Tibial artery (tissue), 4 donors: ENCODE results near the gene ELOB.

Source experiments
- DNase-seq, 2 donors: peaks; one replicate each; pipeline ENCODE4 v3.0.0-alpha.2; 2019
- H3K27ac ChIP-seq, 2 donors: fragments of 200-600 bp; sonication (generic) in 1 of 2; 1 replicate in 1 of 2; 2 replicates in 1 of 2; pipeline ENCODE4 v1.5.1; 2018 to 2019; ENCODE audit warnings: mild to moderate bottlenecking in 1 of 2
- H3K27me3 ChIP-seq, 2 donors: fragments of 200-600 bp; sonication (generic) in 1 of 2; one replicate each; pipeline versions ENCODE4 v1.5.1 to v1.6.0; 2016 to 2019
- H3K36me3 ChIP-seq, 3 donors: fragments of 200-600 bp; sonication (generic) in 2 of 3; one replicate each; pipeline ENCODE4 v1.5.1; 2016 to 2019; ENCODE audit warnings: mild to moderate bottlenecking in 2 of 3
- H3K4me1 ChIP-seq, 4 donors: fragments of 200-600 bp; sonication (generic) in 2 of 4; 1 replicate in 3 of 4; 2 replicates in 1 of 4; pipeline ENCODE4 v1.5.1; 2016 to 2019
- H3K4me3 ChIP-seq, 2 donors: fragments of 200-600 bp; sonication (generic) in 1 of 2; 1 replicate in 1 of 2; 2 replicates in 1 of 2; pipeline ENCODE4 v1.5.1; 2018 to 2019; ENCODE audit warnings: mild to moderate bottlenecking in 2 of 2
- H3K9me3 ChIP-seq, 3 donors: fragments of 200-600 bp; sonication (generic) in 1 of 3; one replicate each; pipeline ENCODE4 v1.5.1; 2016 to 2019
- CTCF ChIP-seq, 2 experiments: fragments of 200-600 bp in 1 of 2; fragments of 450-650 bp in 1 of 2; IDR thresholded peaks; one replicate each; pipeline ENCODE4 v1.5.1; 2017 to 2019; ENCODE audit warnings: antibody characterized with exemption in 2 of 2, mild to moderate bottlenecking in 1 of 2, moderate library complexity in 1 of 2
- intact Hi-C: fragments of 100-400 bp; cut with DNase I; formaldehyde crosslinking; loops from one replicate; pipeline ENCODE4 v1.15.0; 2023; ENCODE audit warnings: low total_unique reads

Gene ELOB

GRCh38 chr16:2749936-2750335 lies 27.1 kb downstream of the ELOB start:
- H3K27me3 ChIP-seq, result no peaks in the 10 kb centered on the region
- no peaks in the 10 kb centered on the region for H3K9me3 ChIP-seq
- H3K27ac ChIP-seq, result no peak overlapping the region
- no peak overlapping the region for H3K4me3 ChIP-seq
- TF ChIP-seq CTCF (IDR thresholded peaks at IDR 0.05), result no peak
- intact Hi-C loops, result no loop called here
- no peak for DNase-seq
- H3K4me1 ChIP-seq, result peaks cover 0 to 22% (median 17%) of the 10 kb centered on the region in 4 donors
- H3K36me3 ChIP-seq, result no peaks in the 10 kb centered on the region

- Histone ChIP-seq H3K36me3 (no peaks in the 10 kb centered on the region), H3K4me3 (no peak overlapping the region), H3K9me3 (no peaks in the 10 kb centered on the region), H3K4me1 (peaks cover 0 to 17% (median 12%) of the 10 kb centered on the region in 4 donors), H3K27me3 (no peaks in the 10 kb centered on the region), H3K27ac (no peak overlapping the region)
- no peak for DNase-seq
- TF ChIP-seq CTCF (IDR thresholded peaks at IDR 0.05), result no peak
- intact Hi-C loops, result no loop called here
Measured at GRCh38 chr16:2749476-2749875, 27.6 kb downstream of the ELOB start.

- Histone ChIP-seq H3K27ac (no peak overlapping the region), H3K4me1 (peaks cover 0 to 12% (median 8%) of the 10 kb centered on the region in 4 donors), H3K36me3 (no peaks in the 10 kb centered on the region), H3K27me3 (no peaks in the 10 kb centered on the region), H3K4me3 (no peak overlapping the region), H3K9me3 (no peaks in the 10 kb centered on the region)
- no peak for DNase-seq
- no peak for TF ChIP-seq CTCF (IDR thresholded peaks at IDR 0.05)
- intact Hi-C loops, result no loop called here
Measured at GRCh38 chr16:2748757-2749455, 28.2 kb downstream of the ELOB start.

GRCh38 chr16:2745961-2746360 lies 31.1 kb downstream of the ELOB start:
- no peak overlapping the region for H3K4me3 ChIP-seq
- H3K4me1 ChIP-seq, result no peaks in the 10 kb centered on the region
- peaks cover 0 to 14% of the 10 kb centered on the region in 2 donors for H3K27me3 ChIP-seq
- no peak for TF ChIP-seq CTCF (IDR thresholded peaks at IDR 0.05)
- no peak for DNase-seq
- no peaks in the 10 kb centered on the region for H3K36me3 ChIP-seq
- no peak overlapping the region for H3K27ac ChIP-seq
- intact Hi-C loops, result no loop called here
- H3K9me3 ChIP-seq, result no peaks in the 10 kb centered on the region

- H3K27ac ChIP-seq, result no peak overlapping the region
- H3K36me3 ChIP-seq, result no peaks in the 10 kb centered on the region
- intact Hi-C loops, result no loop called here
- no peaks in the 10 kb centered on the region for H3K4me1 ChIP-seq
- H3K4me3 ChIP-seq, result no peak overlapping the region
- DNase-seq, result no peak
- TF ChIP-seq CTCF (IDR thresholded peaks at IDR 0.05), result no peak
- no peaks in the 10 kb centered on the region for H3K9me3 ChIP-seq
- peaks cover 0 to 19% of the 10 kb centered on the region in 2 donors for H3K27me3 ChIP-seq
Measured at GRCh38 chr16:2745116-2745890, 31.8 kb downstream of the ELOB start.
